Measurements from ENCODE around the gene POPDC2. TPM values are rescaled to one million over a fixed set of nuclear protein-coding genes. Genes with fewer than 3 reads are reported as not detected.

Gene POPDC2
- total RNA-seq, 1 experiment from 2014 or later, result 0.12 TPM

Other genes starting within 250 kb of the POPDC2 start
- gene TMEM39A, start 197.0 kb downstream of the POPDC2 start, total RNA-seq (2014; rRNA removed; shearing (Covaris generic)), result 80.8 and 112 TPM in 2 replicates
- 15.6 and 21.4 TPM in 2 replicates for gene POGLUT1, start 191.6 kb downstream of the POPDC2 start, total RNA-seq (2014; rRNA removed; shearing (Covaris generic))
- gene TIMMDC1, start 162.0 kb downstream of the POPDC2 start, total RNA-seq (2014; rRNA removed; shearing (Covaris generic)), result 94.8 and 141 TPM in 2 replicates
- not detected in 2 replicates for gene CD80, start 101.0 kb downstream of the POPDC2 start, total RNA-seq (2014; rRNA removed; shearing (Covaris generic))
- gene ADPRH, start 81.1 kb downstream of the POPDC2 start, total RNA-seq (2014; rRNA removed; shearing (Covaris generic)), result 1.0 and 1.1 TPM in 2 replicates
- gene PLA1A, start 62.7 kb downstream of the POPDC2 start, total RNA-seq (2014; rRNA removed; shearing (Covaris generic)), result not detected in 2 replicates
- 64.5 and 103 TPM in 2 replicates for gene COX17, start 16.8 kb upstream of the POPDC2 start, total RNA-seq (2014; rRNA removed; shearing (Covaris generic))
- 1.6 and 3.3 TPM in 2 replicates for gene CFAP91, start 42.4 kb upstream of the POPDC2 start, total RNA-seq (2014; rRNA removed; shearing (Covaris generic))
- gene NR1I2, start 121.5 kb upstream of the POPDC2 start, total RNA-seq (2014; rRNA removed; shearing (Covaris generic)), result not detected in 2 replicates